Mesendoderm (in vitro differentiated cells): Measurements from ENCODE around the gene FBH1.

Source experiments
- DNase-seq: peaks from one replicate; pipeline ENCODE4 v3.0.0; 2013
- H2AK5ac ChIP-seq: 2 replicates; pipeline ENCODE4 v1.6.1; 2013; ENCODE audit warnings: low read length, inconsistent platforms
- H2BK120ac ChIP-seq: 2 replicates; pipeline ENCODE4 v1.6.1; 2013; ENCODE audit warnings: low read depth, mild to moderate bottlenecking, low read length, moderate library complexity, mixed read lengths
- H2BK15ac ChIP-seq: replicated peaks from 2 replicates; pipeline ENCODE4 v1.6.1; 2013; ENCODE audit warnings: low read depth, mild to moderate bottlenecking, moderate library complexity
- H2BK5ac ChIP-seq: 2 replicates; pipeline ENCODE4 v1.6.1; 2013; ENCODE audit warnings: low read length, inconsistent platforms
- H3K18ac ChIP-seq: 2 replicates; pipeline ENCODE4 v1.6.1; 2013; ENCODE audit warnings: mild to moderate bottlenecking, low read length, mixed read lengths
- H3K23ac ChIP-seq: one replicate; pipeline ENCODE4 v1.6.1; 2013; ENCODE audit warnings: low read length
- H3K27ac ChIP-seq: 2 replicates; pipeline ENCODE4 v1.5.1; 2013; ENCODE audit warnings: low read depth, mild to moderate bottlenecking, inconsistent platforms, low read length, moderate library complexity
- H3K27me3 ChIP-seq: 2 replicates; pipeline ENCODE4 v1.6.1; 2013; ENCODE audit warnings: low read length, control low read depth, mild to moderate bottlenecking, inconsistent platforms; ENCODE audit not compliant: insufficient read depth, poor library complexity
- H3K36me3 ChIP-seq: 2 replicates; pipeline ENCODE4 v1.6.1; 2013; ENCODE audit warnings: low read length, inconsistent platforms; ENCODE audit not compliant: control insufficient read depth, insufficient read depth
- H3K4ac ChIP-seq: one replicate; pipeline ENCODE4 v1.6.1; 2013; ENCODE audit warnings: low read depth, mild to moderate bottlenecking, low read length, moderate library complexity
- H3K4me1 ChIP-seq: 2 replicates; pipeline ENCODE4 v1.6.1; 2013; ENCODE audit warnings: low read depth, low read length, inconsistent platforms; ENCODE audit not compliant: control insufficient read depth
- H3K4me2 ChIP-seq: 2 replicates; pipeline ENCODE4 v1.6.1; 2013; ENCODE audit warnings: low read length
- H3K4me3 ChIP-seq: 2 replicates; pipeline ENCODE4 v1.5.1; 2013; ENCODE audit warnings: mild to moderate bottlenecking, low read length
- H3K56ac ChIP-seq: one replicate; pipeline ENCODE4 v1.6.1; 2013; ENCODE audit warnings: low read length
- H3K79me1 ChIP-seq: 2 replicates; pipeline ENCODE4 v1.6.1; 2013; ENCODE audit warnings: low read length, inconsistent platforms
- H3K79me2 ChIP-seq: 2 replicates; pipeline ENCODE4 v1.6.1; 2013; ENCODE audit warnings: mild to moderate bottlenecking, low read length; ENCODE audit not compliant: control insufficient read depth, insufficient read depth
- H3K9ac ChIP-seq: 2 replicates; pipeline ENCODE4 v1.6.1; 2013; ENCODE audit warnings: low read length, inconsistent platforms
- H4K5ac ChIP-seq: one replicate; pipeline ENCODE4 v1.6.1; 2013; ENCODE audit warnings: low read length
- H4K8ac ChIP-seq: one replicate; pipeline ENCODE4 v1.6.1; 2013; ENCODE audit warnings: low read depth, mild to moderate bottlenecking, control low read depth, low read length, moderate library complexity
- WGBS: extraction: QIAGEN DNeasy Blood & Tissue Kit; methylation state at CpG from one replicate; pipeline ENCODE4 v1.1.7; 2013; ENCODE audit warnings: low lambda C conversion rate, missing lambda C conversion rate; ENCODE audit not compliant: insufficient coverage; ENCODE audit errors: extremely low coverage; 5-methylcytosine and 5-hydroxymethylcytosine counted together

FBH1 gene

DNA sequence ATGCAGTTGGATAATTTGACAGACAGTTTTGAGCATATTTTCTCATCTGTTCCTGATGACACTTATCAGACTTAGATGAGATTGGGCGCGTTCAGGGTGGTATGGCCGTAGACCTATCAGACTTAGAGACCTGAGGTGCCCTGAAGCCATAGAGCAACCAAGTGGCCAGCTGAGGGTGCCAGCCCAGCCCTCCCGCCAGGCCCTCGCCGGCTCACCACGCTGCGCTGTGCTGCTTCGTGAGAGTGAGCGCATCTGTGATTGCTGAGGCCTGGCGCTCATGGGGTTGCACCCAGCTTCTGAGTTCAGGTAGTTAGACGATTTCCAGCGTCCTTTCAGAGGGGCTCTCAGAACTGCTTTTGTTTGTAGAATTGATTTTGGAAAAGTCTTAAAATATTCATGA, 10.2 kb downstream of the FBH1 start:
- WGBS = no CpG with 5 or more reads among the region's 13 CpGs
- Histone ChIP-seq H2BK15ac (no peak overlapping the region), H3K27me3 (no peaks in the 10 kb centered on the region), H3K23ac (no peak overlapping the region), H3K79me2 (no peaks in the 10 kb centered on the region), H2BK120ac (no peak overlapping the region), H3K9ac (no peak overlapping the region), H3K56ac (no peak overlapping the region), H3K79me1 (peaks cover 23% of the 10 kb centered on the region), H3K36me3 (peaks cover 2% of the 10 kb centered on the region), H3K27ac (no peak overlapping the region), H3K4me1 (no peaks in the 10 kb centered on the region), H3K18ac (no peak overlapping the region), H3K4ac (no peak overlapping the region), H2BK5ac (no peak overlapping the region), H4K5ac (no peak overlapping the region), H4K8ac (no peak overlapping the region), H2AK5ac (no peak overlapping the region), H3K4me3 (no peak overlapping the region), H3K4me2 (no peak overlapping the region)
- no peak for DNase-seq

GRCh38 chr10:5902511-5903274, 12.7 kb downstream of the FBH1 start:
- Histone ChIP-seq H3K36me3 (no peaks in the 10 kb centered on the region), H3K27me3 (no peaks in the 10 kb centered on the region), H2AK5ac (no peak overlapping the region), H3K4me3 (no peak overlapping the region), H3K27ac (no peak overlapping the region), H2BK5ac (no peak overlapping the region), H3K56ac (no peak overlapping the region), H3K79me2 (no peaks in the 10 kb centered on the region), H3K4ac (no peak overlapping the region), H4K5ac (no peak overlapping the region), H3K18ac (no peak overlapping the region), H2BK15ac (no peak overlapping the region), H3K4me2 (no peak overlapping the region), H3K23ac (no peak overlapping the region), H4K8ac (no peak overlapping the region), H3K79me1 (peaks cover 13% of the 10 kb centered on the region), H3K4me1 (no peaks in the 10 kb centered on the region), H2BK120ac (no peak overlapping the region), H3K9ac (no peak overlapping the region)
- DNase-seq = no peak
- WGBS = no CpG with 5 or more reads among the region's 18 CpGs

DNA sequence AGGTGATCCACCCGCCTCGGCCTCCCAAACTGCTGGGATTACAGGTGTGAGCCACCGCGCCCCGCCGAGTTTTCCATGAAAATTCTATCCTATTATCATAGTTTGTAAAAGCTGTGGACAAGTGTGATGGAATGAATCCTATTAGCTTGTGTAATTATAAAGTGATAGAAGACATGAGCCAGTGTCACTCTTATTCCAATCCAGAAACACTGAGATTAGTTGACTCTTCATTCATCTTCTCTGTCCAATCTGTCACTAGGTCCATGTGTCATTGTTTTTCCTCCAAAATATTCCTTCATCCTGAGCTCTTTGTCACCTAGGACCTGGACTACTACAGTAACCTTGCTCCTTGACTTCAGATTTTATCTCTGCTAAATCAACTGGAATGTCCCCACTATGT, 13.5 kb downstream of the FBH1 start:
- Histone ChIP-seq H2BK15ac (no peak overlapping the region), H3K4me2 (no peak overlapping the region), H4K8ac (no peak overlapping the region), H3K79me1 (peaks cover 10% of the 10 kb centered on the region), H3K4ac (no peak overlapping the region), H3K4me3 (no peak overlapping the region), H3K56ac (no peak overlapping the region), H3K9ac (no peak overlapping the region), H4K5ac (no peak overlapping the region), H3K36me3 (no peaks in the 10 kb centered on the region), H3K79me2 (no peaks in the 10 kb centered on the region), H3K27me3 (no peaks in the 10 kb centered on the region), H3K23ac (no peak overlapping the region), H3K27ac (no peak overlapping the region), H2BK120ac (no peak overlapping the region), H3K18ac (no peak overlapping the region), H2BK5ac (no peak overlapping the region), H3K4me1 (no peaks in the 10 kb centered on the region), H2AK5ac (no peak overlapping the region)
- no CpG with 5 or more reads among the region's 6 CpGs for WGBS
- DNase-seq = no peak

- Histone ChIP-seq H3K4me3 (no peak overlapping the region), H2BK5ac (no peak overlapping the region), H3K27me3 (no peaks in the 10 kb centered on the region), H2BK120ac (no peak overlapping the region), H3K4me2 (no peak overlapping the region), H3K18ac (no peak overlapping the region), H4K5ac (no peak overlapping the region), H2AK5ac (no peak overlapping the region), H3K27ac (no peak overlapping the region), H3K23ac (no peak overlapping the region), H3K56ac (no peak overlapping the region), H3K79me1 (peaks cover 6% of the 10 kb centered on the region), H3K36me3 (peaks cover 4% of the 10 kb centered on the region), H2BK15ac (no peak overlapping the region), H3K4me1 (no peaks in the 10 kb centered on the region), H4K8ac (no peak overlapping the region), H3K9ac (no peak overlapping the region), H3K4ac (no peak overlapping the region), H3K79me2 (no peaks in the 10 kb centered on the region)
- WGBS = no CpG with 5 or more reads among the region's 4 CpGs
- DNase-seq = no peak
Measured at GRCh38 chr10:5904227-5904626, 14.2 kb downstream of the FBH1 start.

GRCh38 chr10:5905854-5906507, 15.9 kb downstream of the FBH1 start:
- Histone ChIP-seq H2BK120ac (no peak overlapping the region), H3K27ac (no peak overlapping the region)

More at GRCh38 chr10:5905854-5906507, 15.9 kb downstream of the FBH1 start:
- no peak overlapping the region for H4K8ac ChIP-seq
- H3K9ac ChIP-seq = no peak overlapping the region
- no peak overlapping the region for H4K5ac ChIP-seq
- no peaks in the 10 kb centered on the region for H3K27me3 ChIP-seq
- H2BK15ac ChIP-seq = no peak overlapping the region
- no peak overlapping the region for H3K56ac ChIP-seq
- no peak for DNase-seq
- H3K4ac ChIP-seq = no peak overlapping the region
- H3K79me1 ChIP-seq = peaks cover 4% of the 10 kb centered on the region
- H3K4me1 ChIP-seq = no peaks in the 10 kb centered on the region
- no peak overlapping the region for H3K23ac ChIP-seq
- H3K36me3 ChIP-seq = peaks cover 9% of the 10 kb centered on the region
- no peak overlapping the region for H3K4me2 ChIP-seq
- no peak overlapping the region for H2BK5ac ChIP-seq
- H3K18ac ChIP-seq = no peak overlapping the region
- no peaks in the 10 kb centered on the region for H3K79me2 ChIP-seq
- H2AK5ac ChIP-seq = no peak overlapping the region
- no peak overlapping the region for H3K4me3 ChIP-seq
- no CpG with 5 or more reads among the region's 13 CpGs for WGBS
